SW480 (cell line): Measurements from ENCODE around the gene TBK1.

Experiments
- DNase-seq: peaks from one replicate; pipeline ENCODE4 v3.0.0-alpha.2; 2016; ENCODE audit warnings: low spot score

Gene TBK1

GRCh38 chr12:64451687-64452558 lies at the start of gene TBK1:
TBK1 (plus strand) TSS chr12:64452120; CDS start chr12:64455871, 3,751 bp downstream.
- DNase-seq, result peak; percentile 82

GRCh38 chr12:64402181-64402580 lies 49.7 kb upstream of the TBK1 start:
- DNase-seq, result no peak

GRCh38 chr12:64403707-64404469 lies 48.0 kb upstream of the TBK1 start, which contains the start of gene XPOT:
XPOT (plus strand) TSS chr12:64404392; CDS start chr12:64410036, 5,644 bp downstream.
- peak; percentile 95 for DNase-seq

GRCh38 chr12:64404470-64405256 lies 47.3 kb upstream of the TBK1 start:
- peak; percentile 86 for DNase-seq

- DNase-seq, result no peak
Observed at GRCh38 chr12:64407342-64408223, 44.3 kb upstream of the TBK1 start.

GRCh38 chr12:64411427-64411826 lies 40.5 kb upstream of the TBK1 start:
- no peak for DNase-seq

GRCh38 chr12:64412459-64412858 lies 39.5 kb upstream of the TBK1 start:
- no peak for DNase-seq

- no peak for DNase-seq
Observed at GRCh38 chr12:64413884-64414283, 38.0 kb upstream of the TBK1 start.

GRCh38 chr12:64418209-64418608 lies 33.7 kb upstream of the TBK1 start:
- no peak for DNase-seq

- no peak for DNase-seq
Observed at GRCh38 chr12:64419696-64420095, 32.2 kb upstream of the TBK1 start.

GRCh38 chr12:64427988-64428387 lies 23.9 kb upstream of the TBK1 start:
- no peak for DNase-seq

GRCh38 chr12:64428956-64429355 lies 23.0 kb upstream of the TBK1 start:
- no peak for DNase-seq

GRCh38 chr12:64430886-64431285 lies 21.0 kb upstream of the TBK1 start:
- DNase-seq, result no peak

GRCh38 chr12:64431791-64432190 lies 20.1 kb upstream of the TBK1 start:
- no peak for DNase-seq

GRCh38 chr12:64433915-64434314 lies 18.0 kb upstream of the TBK1 start:
- no peak for DNase-seq

GRCh38 chr12:64440100-64440499 lies 11.8 kb upstream of the TBK1 start:
- no peak for DNase-seq

GRCh38 chr12:64445490-64445889 lies 6.4 kb upstream of the TBK1 start:
- no peak for DNase-seq

GRCh38 chr12:64446295-64446694 lies 5.6 kb upstream of the TBK1 start:
- no peak for DNase-seq

- DNase-seq, result no peak
Observed at GRCh38 chr12:64450057-64450640, 1.8 kb upstream of the TBK1 start.

- peak; percentile 47 for DNase-seq
Observed at GRCh38 chr12:64450711-64451486, 1.0 kb upstream of the TBK1 start.
